Transverse colon (tissue), 4 donors: Measurements from ENCODE around the gene DLG2.

ENCODE experiments used
- POLR2A ChIP-seq: fragments of 450-650 bp; IDR thresholded peaks from one replicate; pipeline ENCODE4 v1.6.1; 2016; ENCODE audit warnings: antibody characterized with exemption, mild to moderate bottlenecking, moderate library complexity
- POLR2AphosphoS5 ChIP-seq, 3 donors: sonication (generic); formaldehyde crosslinking; IDR thresholded peaks; one replicate each; pipeline ENCODE4 v1.6.1; 2016; ENCODE audit warnings: antibody characterized with exemption in 3 of 3
- TF ChIP-seq, protein P1 (sequence below), 5 experiments: fragments of 200-600 bp in 3 of 5; fragments of 450-650 bp in 2 of 5; sonication (generic) in 3 of 5; IDR thresholded peaks; 1 replicate in 2 of 5; 2 replicates in 3 of 5; pipeline ENCODE4 v1.5.1; 2016 to 2017; ENCODE audit warnings: antibody characterized with exemption in 5 of 5, inconsistent platforms in 3 of 5, mild to moderate bottlenecking in 2 of 5, moderate library complexity in 1 of 5

- TF ChIP-seq, protein P1, sequence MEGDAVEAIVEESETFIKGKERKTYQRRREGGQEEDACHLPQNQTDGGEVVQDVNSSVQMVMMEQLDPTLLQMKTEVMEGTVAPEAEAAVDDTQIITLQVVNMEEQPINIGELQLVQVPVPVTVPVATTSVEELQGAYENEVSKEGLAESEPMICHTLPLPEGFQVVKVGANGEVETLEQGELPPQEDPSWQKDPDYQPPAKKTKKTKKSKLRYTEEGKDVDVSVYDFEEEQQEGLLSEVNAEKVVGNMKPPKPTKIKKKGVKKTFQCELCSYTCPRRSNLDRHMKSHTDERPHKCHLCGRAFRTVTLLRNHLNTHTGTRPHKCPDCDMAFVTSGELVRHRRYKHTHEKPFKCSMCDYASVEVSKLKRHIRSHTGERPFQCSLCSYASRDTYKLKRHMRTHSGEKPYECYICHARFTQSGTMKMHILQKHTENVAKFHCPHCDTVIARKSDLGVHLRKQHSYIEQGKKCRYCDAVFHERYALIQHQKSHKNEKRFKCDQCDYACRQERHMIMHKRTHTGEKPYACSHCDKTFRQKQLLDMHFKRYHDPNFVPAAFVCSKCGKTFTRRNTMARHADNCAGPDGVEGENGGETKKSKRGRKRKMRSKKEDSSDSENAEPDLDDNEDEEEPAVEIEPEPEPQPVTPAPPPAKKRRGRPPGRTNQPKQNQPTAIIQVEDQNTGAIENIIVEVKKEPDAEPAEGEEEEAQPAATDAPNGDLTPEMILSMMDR (IDR thresholded peaks at IDR 0.05): no peak
- no peak for TF ChIP-seq POLR2AphosphoS5 (IDR thresholded peaks at IDR 0.05)
- no peak for TF ChIP-seq POLR2A
Measured at GRCh38 chr11:84788220-84788619, 838.9 kb downstream of the DLG2 start.
